ENCODE data around the gene LSM4. TPM values are rescaled to one million over a fixed set of nuclear protein-coding genes. Genes with fewer than 3 reads are reported as not detected.

The LSM4 gene
- total and polyA plus RNA-seq, 2 donors (not counting 3 experiments of a cell fraction or from before 2014, with no cell fraction given) = 118 to 119 TPM

- no peak for TF ChIP-seq CTCF (IDR thresholded peaks at IDR 0.05; ENCODE audit: extremely low read depth in 1 of 2, insufficient read depth in 1 of 2, low read depth in 1 of 2, low read length in 2 of 2)
- TF ChIP-seq POLR2AphosphoS5 (IDR thresholded peaks at IDR 0.05; ENCODE audit: insufficient read depth, low read depth, low read length) = no peak
- no peak for TF ChIP-seq GATA2 (IDR thresholded peaks at IDR 0.05; ENCODE audit: insufficient read depth, insufficient read length, low read depth, low read length)
- no peak for TF ChIP-seq EZH2 (IDR thresholded peaks at IDR 0.05; ENCODE audit: borderline replicate concordance, low read depth, low read length, severe bottlenecking)
- TF ChIP-seq JUN (IDR thresholded peaks at IDR 0.05; ENCODE audit: borderline replicate concordance, insufficient read depth, insufficient read length, low read depth) = no peak
- TF ChIP-seq POLR2A (IDR thresholded peaks at IDR 0.05; ENCODE audit: low read depth, low read length) = no peak
- TF ChIP-seq, protein P1, sequence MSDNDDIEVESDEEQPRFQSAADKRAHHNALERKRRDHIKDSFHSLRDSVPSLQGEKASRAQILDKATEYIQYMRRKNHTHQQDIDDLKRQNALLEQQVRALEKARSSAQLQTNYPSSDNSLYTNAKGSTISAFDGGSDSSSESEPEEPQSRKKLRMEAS (IDR thresholded peaks at IDR 0.05; ENCODE audit: insufficient read depth, insufficient read length) = no peak
- TF ChIP-seq MYC (IDR thresholded peaks at IDR 0.05; ENCODE audit: low read depth, low read length) = no peak
- no peak for TF ChIP-seq FOS (IDR thresholded peaks at IDR 0.05; ENCODE audit: borderline replicate concordance, insufficient read depth, low read length)
- DNase-seq (ENCODE audit: low read depth, low spot score) (no peak), FAIRE-seq (no peak)
- ChIA-PET POLR2A (no interaction called here), CTCF (interaction anchor here (1.2 to 4.1 kb wide), 5 partner anchors 41 to 114 kb away, joined by 7 to 160 read pairs (median 39); partner anchors contain the start of genes GDF15 and JUND)
- Histone ChIP-seq H3K79me2 (ENCODE audit: control insufficient read depth, insufficient read depth, low read length) (no peaks in the 10 kb centered on the region), H3K4me1 (ENCODE audit: control insufficient read depth, extremely low read depth, insufficient read depth, low read length) (no peaks in the 10 kb centered on the region), H3K4me2 (ENCODE audit: insufficient read depth, low read length) (no peak overlapping the region), H3K9ac (replicated peaks; ENCODE audit: extremely low read depth, insufficient read depth, low read length) (no peak overlapping the region), H4K20me1 (replicated peaks; ENCODE audit: control insufficient read depth, extremely low read depth, insufficient read depth, low read length) (no peaks in the 10 kb centered on the region), H3K36me3 (ENCODE audit: control insufficient read depth in 2 of 2, extremely low read depth in 1 of 2, insufficient read depth in 2 of 2, low read length in 2 of 2) (no peaks in the 10 kb centered on the region), H3K9me3 (replicated peaks; ENCODE audit: control insufficient read depth, insufficient read depth, low read length) (no peaks in the 10 kb centered on the region), H3K9me1 (replicated peaks; ENCODE audit: control insufficient read depth, extremely low read depth, insufficient read depth, low read length) (no peaks in the 10 kb centered on the region), H3K4me3 (replicated peaks in 1 of 3; ENCODE audit: insufficient read depth in 1 of 3, low read depth in 1 of 3, low read length in 3 of 3) (no peak overlapping the region), H3K27me3 (ENCODE audit: control insufficient read depth in 2 of 2, insufficient read depth in 2 of 2, low read length in 2 of 2) (no peaks in the 10 kb centered on the region), H3K27ac (ENCODE audit: insufficient read depth, low read depth, low read length) (no peak overlapping the region), H2AFZ (ENCODE audit: low read depth, low read length) (no peak overlapping the region)
- dilution Hi-C loops (cut with MboI; ENCODE audit: extremely low pct_ligation_motif_present, low sequenced_read_pairs) (no loop called here), intact Hi-C loops (cut with micrococcal nuclease) (no loop called here)
- BruUV-seq (replicated peaks) = no TSS peak
Measured at GRCh38 chr19:18348171-18348570, 25.3 kb upstream of the LSM4 start.
